HepG2 (cell line): ENCODE measurements around the gene PAPSS1. TPM values are rescaled to one million over a fixed set of nuclear protein-coding genes. Genes with fewer than 3 reads are reported as not detected.

ENCODE experiments used
- CEBPZ ChIP-seq: IDR thresholded peaks from 2 replicates; pipeline ENCODE4 v1.6.1; 2012; ENCODE audit warnings: low read length, improper control_type of control experiment
- FIP1L1 ChIP-seq: fragments of 200-400 bp; formaldehyde crosslinking; IDR thresholded peaks from 2 replicates; pipeline ENCODE4 v1.6.1; 2018; ENCODE audit warnings: low read depth, mild to moderate bottlenecking, low read length, moderate library complexity, borderline replicate concordance; ENCODE audit not compliant: insufficient read depth
- KLF9 ChIP-seq: IDR thresholded peaks from 2 replicates; pipeline ENCODE4 v1.6.1; 2016; ENCODE audit warnings: low read depth
- MAFK ChIP-seq, 2 experiments: IDR thresholded peaks in 1 of 2; conservative IDR thresholded peaks in 1 of 2; 2 replicates each; pipeline ENCODE4 v1.6.1; 2011; ENCODE audit warnings: improper control_type of control experiment in 2 of 2, low read length in 2 of 2
- MAX ChIP-seq: IDR thresholded peaks from 2 replicates; pipeline ENCODE4 v1.6.1; 2012; ENCODE audit warnings: inconsistent platforms
- MEIS1 ChIP-seq: sonication (generic); formaldehyde crosslinking; IDR thresholded peaks from 2 replicates; pipeline ENCODE4 v1.9.0; 2021; ENCODE audit warnings: mild to moderate bottlenecking, missing genetic modification reagents, moderate library complexity, borderline replicate concordance
- MTA1 ChIP-seq: sonication (generic); formaldehyde crosslinking; IDR thresholded peaks from 2 replicates; pipeline ENCODE4 v1.4.0; 2020; ENCODE audit warnings: missing genetic modification reagents, mild to moderate bottlenecking, borderline replicate concordance
- PBX2 ChIP-seq: IDR thresholded peaks from 2 replicates; pipeline ENCODE4 v1.6.1; 2016; ENCODE audit warnings: control low read depth
- PTBP1 ChIP-seq: fragments of 200-400 bp; formaldehyde crosslinking; IDR thresholded peaks from 2 replicates; pipeline ENCODE4 v1.6.1; 2018; ENCODE audit warnings: low read length, low read depth; ENCODE audit not compliant: poor library complexity, severe bottlenecking
- REL ChIP-seq: sonication (generic); formaldehyde crosslinking; conservative IDR thresholded peaks from 2 replicates; pipeline ENCODE4 v1.8.0; 2022; ENCODE audit warnings: mild to moderate bottlenecking, missing genetic modification reagents, moderate library complexity
- SUZ12 ChIP-seq: fragments of 150-350 bp; IDR thresholded peaks from 2 replicates; pipeline ENCODE4 v1.6.1; 2014; ENCODE audit warnings: low read depth, low read length
- ZBTB26 ChIP-seq: IDR thresholded peaks from 2 replicates; pipeline ENCODE4 v1.6.1; 2016; ENCODE audit warnings: missing compliant biosample characterization, missing genetic modification reagents, borderline replicate concordance
- ZNF260 ChIP-seq: sonication (generic); formaldehyde crosslinking; IDR thresholded peaks from 2 replicates; pipeline ENCODE4 v1.4.0; 2020; ENCODE audit warnings: missing genetic modification reagents, low read depth, mild to moderate bottlenecking, borderline replicate concordance
- ZNF354B ChIP-seq: sonication (generic); formaldehyde crosslinking; IDR thresholded peaks from 2 replicates; pipeline ENCODE4 v1.8.0; 2022; ENCODE audit warnings: mild to moderate bottlenecking, missing genetic modification reagents
- ZNF546 ChIP-seq: sonication (generic); formaldehyde crosslinking; conservative IDR thresholded peaks from 2 replicates; pipeline ENCODE4 v1.8.1; 2023; ENCODE audit warnings: mild to moderate bottlenecking, missing genetic modification reagents
- ZNF781 ChIP-seq: sonication (generic); formaldehyde crosslinking; IDR thresholded peaks from 2 replicates; pipeline ENCODE4 v1.5.1; 2020; ENCODE audit warnings: borderline replicate concordance, mild to moderate bottlenecking, missing genetic modification reagents; ENCODE audit errors: not compliant biosample characterization
- polyA plus RNA-seq, 8 experiments: library from polyadenylated mRNA; depleted of rRNA in 3 of 8; stranded (reverse) in 7 of 8; unstranded in 1 of 8; fragments of >200 nt; fragmentation: Illumina TruSeq in 4 of 8; extraction: Trizol in 4 of 8; gene quantifications; 2 replicates each; pipeline versions ENCODE4 v1.2.1 to v1.2.3, GENCODE V29; 2011 to 2016; ENCODE audit warnings: low read depth in 4 of 8, missing spikeins in 1 of 8, mixed read lengths in 1 of 8; ENCODE audit not compliant: insufficient read depth in 1 of 8
- total RNA-seq, 5 experiments: library from RNA; depleted of rRNA; stranded (reverse); fragments of >200 nt; fragmentation: Illumina TruSeq; extraction: Trizol; gene quantifications; 2 replicates each; pipeline ENCODE4 v1.2.3, GENCODE V29; 2016; ENCODE audit warnings: low read depth in 1 of 5
- TF ChIP-seq, protein P1 (sequence below): sonication (generic); formaldehyde crosslinking; conservative IDR thresholded peaks from 2 replicates; pipeline ENCODE4 v1.8.1; 2023; ENCODE audit warnings: missing genetic modification reagents
- TF ChIP-seq, protein P2 (sequence below): sonication (generic); formaldehyde crosslinking; IDR thresholded peaks from 2 replicates; pipeline ENCODE4 v1.5.0; 2020; ENCODE audit warnings: missing genetic modification reagents, mild to moderate bottlenecking, borderline replicate concordance
- TF ChIP-seq, protein P3 (sequence below): sonication (generic); formaldehyde crosslinking; conservative IDR thresholded peaks from 2 replicates; pipeline ENCODE4 v1.4.0; 2020; ENCODE audit warnings: missing genetic modification reagents

PAPSS1 gene
- total and polyA plus RNA-seq, 2 of the 13 experiments (the other 11 are each of a cell fraction or from before 2014, with no cell fraction given): 105 to 126 TPM

DNA sequence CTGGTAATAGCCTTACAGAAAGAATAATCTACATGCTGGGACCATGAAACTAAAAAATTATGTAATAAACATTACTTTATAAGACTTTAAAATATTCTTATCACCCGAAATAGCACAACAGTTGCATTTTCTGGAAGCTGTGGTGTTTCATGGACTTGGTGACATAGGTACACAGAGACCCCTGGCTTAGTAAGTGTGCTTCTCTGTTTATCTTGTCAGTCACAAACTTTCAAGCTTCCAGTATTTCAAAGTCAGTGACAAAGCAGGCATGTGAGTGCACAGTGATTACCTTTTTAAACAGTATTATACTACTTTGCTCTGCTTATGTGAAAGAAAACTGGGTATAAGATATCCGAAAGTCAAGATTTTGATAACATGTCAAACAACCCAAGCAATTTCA lies 84.3 kb downstream of the PAPSS1 start (continued):
- 0 out of 2 replicates have a peak, but pooled peaks have one; percentile 17 for TF ChIP-seq PBX2
- TF ChIP-seq CEBPZ: no peak
- TF ChIP-seq MEIS1 (CRISPR knock-in tag): no peak
- TF ChIP-seq, protein P1, sequence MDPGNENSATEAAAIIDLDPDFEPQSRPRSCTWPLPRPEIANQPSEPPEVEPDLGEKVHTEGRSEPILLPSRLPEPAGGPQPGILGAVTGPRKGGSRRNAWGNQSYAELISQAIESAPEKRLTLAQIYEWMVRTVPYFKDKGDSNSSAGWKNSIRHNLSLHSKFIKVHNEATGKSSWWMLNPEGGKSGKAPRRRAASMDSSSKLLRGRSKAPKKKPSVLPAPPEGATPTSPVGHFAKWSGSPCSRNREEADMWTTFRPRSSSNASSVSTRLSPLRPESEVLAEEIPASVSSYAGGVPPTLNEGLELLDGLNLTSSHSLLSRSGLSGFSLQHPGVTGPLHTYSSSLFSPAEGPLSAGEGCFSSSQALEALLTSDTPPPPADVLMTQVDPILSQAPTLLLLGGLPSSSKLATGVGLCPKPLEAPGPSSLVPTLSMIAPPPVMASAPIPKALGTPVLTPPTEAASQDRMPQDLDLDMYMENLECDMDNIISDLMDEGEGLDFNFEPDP (CRISPR knock-in tag): no peak
- TF ChIP-seq FIP1L1: no peak
- TF ChIP-seq MAX: 0 out of 2 replicates have a peak, but pooled peaks have one; percentile 22
- TF ChIP-seq, protein P2, sequence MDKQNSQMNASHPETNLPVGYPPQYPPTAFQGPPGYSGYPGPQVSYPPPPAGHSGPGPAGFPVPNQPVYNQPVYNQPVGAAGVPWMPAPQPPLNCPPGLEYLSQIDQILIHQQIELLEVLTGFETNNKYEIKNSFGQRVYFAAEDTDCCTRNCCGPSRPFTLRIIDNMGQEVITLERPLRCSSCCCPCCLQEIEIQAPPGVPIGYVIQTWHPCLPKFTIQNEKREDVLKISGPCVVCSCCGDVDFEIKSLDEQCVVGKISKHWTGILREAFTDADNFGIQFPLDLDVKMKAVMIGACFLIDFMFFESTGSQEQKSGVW (CRISPR knock-in tag): no peak
- TF ChIP-seq PTBP1: no peak
- TF ChIP-seq ZNF354B (CRISPR knock-in tag): no peak
- TF ChIP-seq KLF9 (CRISPR knock-in tag): no peak
- TF ChIP-seq, protein P3, sequence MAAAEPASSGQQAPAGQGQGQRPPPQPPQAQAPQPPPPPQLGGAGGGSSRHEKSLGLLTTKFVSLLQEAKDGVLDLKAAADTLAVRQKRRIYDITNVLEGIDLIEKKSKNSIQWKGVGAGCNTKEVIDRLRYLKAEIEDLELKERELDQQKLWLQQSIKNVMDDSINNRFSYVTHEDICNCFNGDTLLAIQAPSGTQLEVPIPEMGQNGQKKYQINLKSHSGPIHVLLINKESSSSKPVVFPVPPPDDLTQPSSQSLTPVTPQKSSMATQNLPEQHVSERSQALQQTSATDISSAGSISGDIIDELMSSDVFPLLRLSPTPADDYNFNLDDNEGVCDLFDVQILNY: no peak
- TF ChIP-seq ZNF781 (CRISPR knock-in tag): no peak
- TF ChIP-seq ZNF260 (CRISPR knock-in tag): no peak
- no peak for TF ChIP-seq ZNF546 (CRISPR knock-in tag)
- no peak for TF ChIP-seq MTA1
- no peak for TF ChIP-seq REL (CRISPR knock-in tag)
- TF ChIP-seq ZBTB26 (CRISPR knock-in tag): no peak
- peak; percentile 29 to 32; a peak in 1 of 4 replicates for TF ChIP-seq MAFK (conservative IDR thresholded peaks at IDR 0.05 in 1 of 2, IDR thresholded peaks at IDR 0.05 in 1 of 2; ENCODE audit: low read length in 2 of 2)
- TF ChIP-seq SUZ12: no peak
